Activated CD8-positive, alpha-beta memory T cell treated with anti-CD3 and anti-CD28 coated beads, Interleukin-2, amount 50 U/mL, for 1 hour (primary cell): ENCODE results near the gene AQP3.
"Not testable (repeated sequence)": the region's sequence is repeated elsewhere in the genome, so short reads cannot be mapped to it uniquely, and the experiment has no call there.

Experiments
- DNase-seq: peaks from one replicate; pipeline ENCODE4 v3.0.0-alpha.2; 2020; ENCODE audit errors: extremely low read depth

The AQP3 gene

GRCh38 chr9:33446946-33447798 is at the start of gene AQP3:
Gene AQP3 (minus strand): TSS chr9:33447593. CDS start chr9:33447530, 63 bp downstream.
- peak; percentile 31 for DNase-seq

GRCh38 chr9:33493819-33494218 is 46.4 kb upstream of the AQP3 start:
- not testable (repeated sequence) for DNase-seq

GRCh38 chr9:33489066-33489465 is 41.7 kb upstream of the AQP3 start:
- no peak for DNase-seq

GRCh38 chr9:33485312-33485711 is 37.9 kb upstream of the AQP3 start:
- not testable (repeated sequence) for DNase-seq

GRCh38 chr9:33480976-33481375 is 33.6 kb upstream of the AQP3 start:
- DNase-seq = no peak

- DNase-seq = no peak
These were observed 32.7 kb upstream of the AQP3 start for GRCh38 chr9:33480106-33480505.

- no peak for DNase-seq
These were observed 29.1 kb upstream of the AQP3 start for GRCh38 chr9:33476503-33476902.

GRCh38 chr9:33475357-33475756 is 28.0 kb upstream of the AQP3 start:
- DNase-seq = no peak

- peak; percentile 89 for DNase-seq
These were observed 26.4 kb upstream of the AQP3 start, which contains the start of gene NOL6 for GRCh38 chr9:33473643-33474352. Gene NOL6 (minus strand): TSS chr9:33473924. CDS start chr9:33473842, 82 bp downstream.

- DNase-seq = no peak
These were observed 25.7 kb upstream of the AQP3 start for GRCh38 chr9:33472881-33473615.

- DNase-seq = no peak
These were observed 24.9 kb upstream of the AQP3 start for GRCh38 chr9:33472171-33472880.

GRCh38 chr9:33471361-33471760 is 24.0 kb upstream of the AQP3 start:
- DNase-seq = no peak

GRCh38 chr9:33469891-33470290 is 22.5 kb upstream of the AQP3 start:
- no peak for DNase-seq

- DNase-seq = no peak
These were observed 21.6 kb upstream of the AQP3 start for GRCh38 chr9:33468797-33469621.

- no peak for DNase-seq
These were observed 20.9 kb upstream of the AQP3 start for GRCh38 chr9:33468215-33468730.

- DNase-seq = no peak
These were observed 20.1 kb upstream of the AQP3 start for GRCh38 chr9:33467526-33467925.

GRCh38 chr9:33466565-33467495 is 19.4 kb upstream of the AQP3 start:
- DNase-seq = no peak

GRCh38 chr9:33465596-33466564 is 18.5 kb upstream of the AQP3 start:
- DNase-seq = no peak
